GM23248 (cell line): ENCODE results near the gene KRTDAP. TPM values are rescaled to one million over a fixed set of nuclear protein-coding genes. Genes with fewer than 3 reads are reported as not detected.
A peak's percentile ranks its signal among the peaks of the same experiment; 100 is the strongest.

Experiments used
- DNase-seq: peaks from one replicate; pipeline ENCODE4 v3.0.0-alpha.2; 2015
- H2AFZ ChIP-seq: fragments of 200-600 bp; sonication (generic); 2 replicates; pipeline ENCODE4 v1.6.1; 2016; ENCODE audit warnings: antibody characterized with exemption
- H3F3A ChIP-seq: fragments of 200-600 bp; sonication (generic); 2 replicates; pipeline ENCODE4 v1.6.1; 2016; ENCODE audit warnings: mild to moderate bottlenecking, antibody characterized with exemption, mixed run types; ENCODE audit not compliant: insufficient read depth
- H3K27ac ChIP-seq: fragments of 200-600 bp; sonication (generic); 2 replicates; pipeline ENCODE4 v1.5.1; 2016; ENCODE audit warnings: mild to moderate bottlenecking
- H3K27me3 ChIP-seq: fragments of 200-600 bp; sonication (generic); replicated peaks from 2 replicates; pipeline ENCODE4 v1.6.1; 2016; ENCODE audit warnings: mild to moderate bottlenecking; ENCODE audit not compliant: insufficient read depth
- H3K36me3 ChIP-seq: fragments of 200-600 bp; sonication (generic); 2 replicates; pipeline ENCODE4 v1.6.1; 2016; ENCODE audit warnings: low read depth, mild to moderate bottlenecking
- H3K4me1 ChIP-seq: fragments of 200-600 bp; sonication (generic); 2 replicates; pipeline ENCODE4 v1.6.1; 2016; ENCODE audit warnings: mild to moderate bottlenecking; ENCODE audit not compliant: insufficient read depth
- H3K4me2 ChIP-seq: fragments of 200-600 bp; sonication (generic); one replicate; pipeline ENCODE4 v1.6.1; 2016; ENCODE audit warnings: mild to moderate bottlenecking; ENCODE audit not compliant: unreplicated experiment
- H3K4me3 ChIP-seq: fragments of 200-600 bp; sonication (generic); 2 replicates; pipeline ENCODE4 v1.5.1; 2016; ENCODE audit warnings: mild to moderate bottlenecking
- H3K79me2 ChIP-seq: fragments of 200-600 bp; sonication (generic); 2 replicates; pipeline ENCODE4 v1.6.1; 2016; ENCODE audit warnings: mild to moderate bottlenecking; ENCODE audit not compliant: insufficient read depth
- H3K9ac ChIP-seq: fragments of 200-600 bp; sonication (generic); 2 replicates; pipeline ENCODE4 v1.6.1; 2016; ENCODE audit warnings: mild to moderate bottlenecking
- H3K9me2 ChIP-seq: fragments of 200-600 bp; sonication (generic); 2 replicates; pipeline ENCODE4 v1.6.1; 2016; ENCODE audit warnings: mixed run types, mild to moderate bottlenecking, moderate library complexity; ENCODE audit not compliant: insufficient read depth
- H3K9me3 ChIP-seq: fragments of 200-600 bp; sonication (generic); one replicate; pipeline ENCODE4 v1.6.1; 2017; ENCODE audit warnings: low read depth
- H4K20me1 ChIP-seq: fragments of 200-600 bp; sonication (generic); 2 replicates; pipeline ENCODE4 v1.6.0; 2016; ENCODE audit not compliant: insufficient read depth
- EZH2 ChIP-seq: fragments of 200-600 bp; sonication (generic); IDR thresholded peaks from 2 replicates; pipeline ENCODE4 v1.6.1; 2018; ENCODE audit warnings: antibody characterized with exemption, mild to moderate bottlenecking; ENCODE audit not compliant: insufficient read depth, poor library complexity, severe bottlenecking
- EZH2phosphoT487 ChIP-seq: fragments of 200-600 bp; sonication (generic); IDR thresholded peaks from 2 replicates; pipeline ENCODE4 v1.6.1; 2018; ENCODE audit warnings: antibody characterized with exemption, moderate library complexity, mild to moderate bottlenecking, low read depth; ENCODE audit not compliant: insufficient read depth
- WGBS, 2 experiments: methylation state at CpG; one replicate each; pipeline ENCODE4 v1.1.6; 2015 to 2017; ENCODE audit warnings: low lambda C conversion rate in 2 of 2, low coverage in 1 of 2; ENCODE audit errors: missing lambda C conversion rate in 2 of 2; 5-methylcytosine and 5-hydroxymethylcytosine counted together
- in situ Hi-C: fragments of 300-500 bp; cut with MboI; formaldehyde crosslinking; loops from 2 replicates; pipeline ENCODE4 v1.15.0; 2020
- polyA plus RNA-seq: library from polyadenylated mRNA; unstranded; fragments of >200 nt; fragmentation: Nextera tagmentation; extraction: Ambion mirVana; gene quantifications from 2 replicates; pipeline ENCODE4 v1.2.1, GENCODE V29; 2016
- total RNA-seq: library from RNA; depleted of rRNA; stranded (reverse); fragments of >200 nt; shearing (Covaris generic); gene quantifications from 2 replicates; pipeline ENCODE4 v1.2.3, GENCODE V29; 2014

Gene KRTDAP
- total and polyA plus RNA-seq, 2 experiments from 2014 or later: not detected

- Histone ChIP-seq H3K9me3 (no peaks in the 10 kb centered on the region), H3K36me3 (no peaks in the 10 kb centered on the region), H3K79me2 (no peaks in the 10 kb centered on the region), H3K27ac (no peak overlapping the region), H2AFZ (no peak overlapping the region), H3K9me2 (no peaks in the 10 kb centered on the region), H3K9ac (no peak overlapping the region), H3K27me3 (no peaks in the 10 kb centered on the region), H3F3A (no peaks in the 10 kb centered on the region), H3K4me3 (no peak overlapping the region), H3K4me2 (no peak overlapping the region), H4K20me1 (no peaks in the 10 kb centered on the region), H3K4me1 (peaks cover 8% of the 10 kb centered on the region; the same call in 1 of the 2 replicates)
- 73 to 82% methylated on average over 3 of the region's 3 CpGs for WGBS, 2 experiments
- DNase-seq: no peak
- in situ Hi-C loops: no loop called here
- TF ChIP-seq EZH2phosphoT487: no peak
- TF ChIP-seq EZH2: no peak
Measured at GRCh38 chr19:35508129-35508528, 17.9 kb upstream of the KRTDAP start.

- TF ChIP-seq EZH2phosphoT487 (no peak), EZH2 (no peak)
- peaks cover 8% of the 10 kb centered on the region; the same call in 1 of the 2 replicates for H3K4me1 ChIP-seq
- H3K27me3 ChIP-seq: no peaks in the 10 kb centered on the region
- H4K20me1 ChIP-seq: no peaks in the 10 kb centered on the region
- WGBS, 2 experiments: 63 to 69% methylated on average over 11 of the region's 11 CpGs
- no peaks in the 10 kb centered on the region for H3K36me3 ChIP-seq
- H3K4me2 ChIP-seq: no peak overlapping the region
- no peak overlapping the region for H2AFZ ChIP-seq
- H3K27ac ChIP-seq: no peak overlapping the region
- no peak for DNase-seq
- H3K79me2 ChIP-seq: no peaks in the 10 kb centered on the region
- H3K9me3 ChIP-seq: no peaks in the 10 kb centered on the region
- in situ Hi-C loops: no loop called here
- H3F3A ChIP-seq: no peaks in the 10 kb centered on the region
- H3K4me3 ChIP-seq: no peak overlapping the region
- no peak overlapping the region for H3K9ac ChIP-seq
- H3K9me2 ChIP-seq: no peaks in the 10 kb centered on the region
Measured at GRCh38 chr19:35507561-35507960, 17.3 kb upstream of the KRTDAP start.

GRCh38 chr19:35506011-35506410, 15.7 kb upstream of the KRTDAP start:
- Histone ChIP-seq H3K4me3 (no peak overlapping the region), H3K79me2 (no peaks in the 10 kb centered on the region), H4K20me1 (no peaks in the 10 kb centered on the region), H3K27me3 (no peaks in the 10 kb centered on the region), H3K4me1 (peaks cover 13% of the 10 kb centered on the region; the same call in 1 of the 2 replicates), H3K9me3 (no peaks in the 10 kb centered on the region), H3K4me2 (no peak overlapping the region), H3K9me2 (no peaks in the 10 kb centered on the region), H3K9ac (no peak overlapping the region), H3F3A (no peaks in the 10 kb centered on the region), H3K36me3 (no peaks in the 10 kb centered on the region), H3K27ac (no peak overlapping the region), H2AFZ (no peak overlapping the region)
- no peak for DNase-seq
- in situ Hi-C loops: no loop called here
- 48 to 58% methylated on average over 7 of the region's 7 CpGs for WGBS, 2 experiments
- TF ChIP-seq EZH2phosphoT487 (no peak), EZH2 (no peak)

- Histone ChIP-seq H3K9me3 (no peaks in the 10 kb centered on the region), H3K9me2 (no peaks in the 10 kb centered on the region), H3K4me3 (no peak overlapping the region), H3K27me3 (no peaks in the 10 kb centered on the region; the same call in 1 of the 2 replicates), H3K4me2 (no peak overlapping the region), H3K79me2 (no peaks in the 10 kb centered on the region), H3K9ac (no peak overlapping the region), H2AFZ (no peak overlapping the region), H3K36me3 (no peaks in the 10 kb centered on the region), H4K20me1 (no peaks in the 10 kb centered on the region), H3K27ac (no peak overlapping the region), H3F3A (no peaks in the 10 kb centered on the region), H3K4me1 (0 out of 2 replicates have a peak, but pooled peaks cover 5% of the 10 kb centered on the region)
- 58 to 61% methylated on average over 4 of the region's 4 CpGs for WGBS, 2 experiments
- TF ChIP-seq EZH2: no peak
- no peak for TF ChIP-seq EZH2phosphoT487
- DNase-seq: no peak
- in situ Hi-C loops: no loop called here
Measured at GRCh38 chr19:35502751-35503150, 12.5 kb upstream of the KRTDAP start.

GRCh38 chr19:35501684-35502083, 11.4 kb upstream of the KRTDAP start:
- H3K27me3 ChIP-seq: no peaks in the 10 kb centered on the region; the same call in 1 of the 2 replicates
- H3K79me2 ChIP-seq: no peaks in the 10 kb centered on the region
- H3K9me2 ChIP-seq: no peaks in the 10 kb centered on the region
- H3K4me1 ChIP-seq: 0 out of 2 replicates have a peak, but pooled peaks cover 5% of the 10 kb centered on the region
- 54 to 60% methylated on average over 15 of the region's 15 CpGs for WGBS, 2 experiments
- H3K36me3 ChIP-seq: no peaks in the 10 kb centered on the region
- H2AFZ ChIP-seq: no peak overlapping the region
- no peaks in the 10 kb centered on the region for H3K9me3 ChIP-seq
- H3K4me3 ChIP-seq: no peak overlapping the region
- H4K20me1 ChIP-seq: no peaks in the 10 kb centered on the region
- peak; percentile 53 for DNase-seq
- no peak overlapping the region for H3K27ac ChIP-seq
- in situ Hi-C loops: no loop called here
- no peaks in the 10 kb centered on the region for H3F3A ChIP-seq
- no peak overlapping the region for H3K9ac ChIP-seq
- no peak for TF ChIP-seq EZH2phosphoT487
- no peak for TF ChIP-seq EZH2
- no peak overlapping the region for H3K4me2 ChIP-seq
